HG02798 (cell line): ENCODE results near the gene C1QTNF1.
"Not testable (repeated sequence)": the region's sequence is repeated elsewhere in the genome, so short reads cannot be mapped to it uniquely, and the experiment has no call there.

ENCODE experiments used
- ATAC-seq: cut with Tn5 transposase; IDR thresholded peaks from one replicate; pipeline ENCODE4 v1.9.1; 2021; ENCODE audit warnings: mild to moderate bottlenecking; ENCODE audit not compliant: unreplicated experiment, poor library complexity

The C1QTNF1 gene

GRCh38 chr17:79048826-79049755 lies 25.1 kb downstream of the C1QTNF1 start:
- no peak for ATAC-seq

DNA sequence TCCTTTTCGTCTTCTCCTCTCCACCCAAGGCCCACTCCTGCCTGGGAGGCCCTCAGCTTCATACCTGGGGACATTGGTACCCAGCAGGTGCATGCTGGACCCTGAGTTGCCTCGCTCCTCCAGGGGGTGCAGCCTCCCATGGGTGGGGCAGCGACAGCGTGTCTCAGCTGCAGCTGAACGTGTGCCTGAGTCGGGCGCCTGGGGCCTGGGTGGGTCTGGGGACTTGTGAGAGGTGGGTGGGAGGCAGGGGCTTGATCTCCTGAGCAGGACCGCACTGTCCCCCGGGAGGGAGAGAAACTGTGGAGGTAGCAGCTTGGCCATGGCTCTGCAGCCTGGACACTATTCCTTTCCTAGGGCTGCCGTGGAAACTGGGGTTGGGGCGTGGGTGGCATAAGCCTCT lies 25.9 kb downstream of the C1QTNF1 start:
- no peak for ATAC-seq

DNA sequence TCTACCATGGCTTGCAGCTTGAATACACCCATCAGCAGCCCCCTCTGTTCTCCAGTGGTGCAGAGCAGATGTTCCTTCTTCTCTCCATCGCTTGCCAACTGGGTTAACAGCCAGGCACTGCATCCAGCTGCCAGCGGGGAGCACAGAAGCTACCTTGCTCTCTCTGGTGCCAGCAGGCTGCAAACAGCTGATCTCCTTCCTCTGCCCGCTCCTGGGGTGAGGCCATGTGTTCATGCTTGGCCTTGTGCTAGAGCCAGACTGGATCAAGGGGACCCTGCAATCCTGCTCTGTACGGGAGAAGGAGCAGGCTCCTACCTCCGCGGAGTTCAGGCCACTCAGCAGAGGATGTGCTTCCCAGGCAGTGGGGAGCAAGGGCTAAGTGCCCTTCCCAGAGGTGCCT lies 26.6 kb downstream of the C1QTNF1 start:
- no peak for ATAC-seq

DNA sequence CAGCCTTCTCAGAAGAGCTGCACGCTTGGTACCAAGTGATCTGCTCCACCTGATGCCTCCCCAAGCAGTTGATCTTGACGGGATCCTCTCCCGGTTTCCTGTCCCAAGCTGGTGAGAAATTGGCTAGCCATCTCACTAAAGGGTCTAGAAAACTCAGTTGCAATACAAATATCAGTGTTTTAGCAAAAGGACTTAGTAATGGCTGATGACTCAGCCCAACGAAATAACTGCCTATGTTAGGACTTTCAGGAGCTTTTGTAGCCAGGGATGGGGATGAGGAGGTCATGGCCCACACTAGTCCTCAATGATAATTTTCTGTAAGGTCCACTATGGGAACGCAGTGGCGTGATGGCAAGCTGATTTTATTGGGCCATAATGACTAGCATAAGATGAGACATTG lies 27.3 kb downstream of the C1QTNF1 start:
- ATAC-seq, result no peak

GRCh38 chr17:79052131-79052530 lies 28.2 kb downstream of the C1QTNF1 start:
- ATAC-seq, result no peak

DNA sequence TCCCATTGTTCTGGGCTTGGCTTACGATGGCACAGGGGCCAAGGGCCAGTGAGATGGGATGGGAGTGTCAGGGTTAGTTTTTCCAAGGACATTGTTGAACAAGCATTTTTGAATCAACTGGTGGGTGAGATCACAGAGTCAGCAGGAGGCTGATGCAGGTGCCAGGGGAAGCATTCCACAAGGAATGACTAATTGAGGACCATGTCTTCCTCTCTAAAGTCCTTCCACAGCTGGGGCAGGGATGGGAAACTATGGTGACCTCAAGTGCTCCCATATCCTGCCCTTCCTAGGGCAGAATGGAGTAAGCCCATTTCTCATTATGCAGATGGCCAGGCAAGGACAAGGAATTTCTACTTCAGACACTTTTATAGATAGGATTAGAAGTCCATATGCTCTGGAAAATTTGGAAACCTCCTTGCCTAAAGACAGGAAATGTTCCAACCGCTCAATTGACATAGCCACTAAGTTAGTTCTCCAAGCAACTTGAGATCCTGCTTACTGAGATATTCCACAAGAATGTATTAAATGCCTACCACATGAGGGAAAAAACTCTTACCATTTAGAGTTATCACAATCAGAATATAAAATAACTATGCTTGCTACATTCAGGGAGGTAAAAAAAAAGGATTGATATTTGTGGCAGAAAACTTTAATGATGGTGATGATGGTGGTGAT lies 29.4 kb downstream of the C1QTNF1 start:
- ATAC-seq, result no peak

DNA sequence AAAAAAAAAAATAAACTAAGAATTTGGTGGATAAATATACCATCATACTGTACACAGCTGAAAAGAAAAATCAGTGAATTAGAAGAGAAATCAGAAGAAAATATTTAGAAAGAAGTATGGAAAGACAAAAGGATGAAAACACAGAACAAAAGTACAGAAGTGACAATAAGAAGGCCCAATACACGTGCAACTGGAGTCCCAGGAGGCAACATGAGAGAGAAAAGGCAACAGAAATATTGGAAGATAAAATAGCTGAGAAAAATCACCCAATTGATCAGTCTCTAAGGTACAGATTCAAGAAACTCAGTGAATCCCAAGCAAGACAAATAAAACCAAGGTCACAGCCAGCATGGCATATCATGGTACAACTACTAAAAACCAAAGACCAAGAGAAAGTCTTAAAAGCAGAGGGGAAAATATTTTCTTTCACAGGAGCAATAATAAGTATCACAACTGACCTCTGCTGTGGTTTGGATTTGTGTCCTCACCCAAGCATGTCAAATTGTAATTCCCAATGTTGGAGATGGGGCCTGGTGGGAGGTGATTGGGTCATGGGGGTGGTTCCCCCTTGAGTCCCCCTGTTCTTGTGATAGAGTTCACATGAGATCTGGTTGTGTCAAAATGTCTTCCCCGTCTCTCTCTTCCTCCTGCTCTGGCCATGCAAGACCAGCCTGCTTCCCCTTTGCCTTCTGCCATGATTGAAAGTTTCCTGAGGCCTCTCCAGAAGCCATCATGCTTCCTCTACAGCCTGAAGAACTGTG lies 30.4 kb downstream of the C1QTNF1 start:
- no peak for ATAC-seq

- ATAC-seq, result no peak
These were observed 31.2 kb downstream of the C1QTNF1 start for GRCh38 chr17:79055197-79055596.

DNA sequence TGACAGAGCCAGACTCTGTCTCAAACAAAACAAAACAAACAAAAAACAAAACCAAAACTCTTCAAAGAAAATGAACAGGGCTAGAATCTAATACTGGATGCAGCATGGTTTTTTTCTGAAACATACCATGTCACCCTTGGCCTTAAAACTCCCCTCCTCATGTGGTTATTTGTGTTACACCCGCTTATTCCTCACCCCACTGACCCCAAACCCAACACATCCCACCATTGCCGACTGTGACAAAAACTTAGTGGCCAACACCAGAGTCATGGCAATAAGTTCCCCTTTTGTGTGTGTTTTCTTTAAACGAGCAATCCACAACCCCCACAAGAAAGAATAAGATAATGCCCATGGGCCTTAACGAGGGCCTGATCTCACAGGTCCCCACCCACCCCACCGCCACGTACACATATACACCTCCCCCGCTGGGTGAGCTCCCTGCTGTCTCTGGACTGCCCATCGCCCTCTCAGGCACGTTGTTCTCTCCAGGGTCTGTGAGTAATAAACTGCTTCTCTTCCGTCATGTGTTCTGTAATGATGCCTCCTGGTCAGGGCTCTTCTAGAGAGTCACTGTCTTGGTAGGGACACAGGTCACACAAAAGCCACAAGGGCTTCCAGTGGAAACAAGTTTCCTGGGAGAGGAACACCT lies 33.9 kb downstream of the C1QTNF1 start:
- ATAC-seq, result no peak

GRCh38 chr17:79062691-79063090 lies 38.7 kb downstream of the C1QTNF1 start:
- no peak for ATAC-seq

GRCh38 chr17:79064026-79064425 lies 40.1 kb downstream of the C1QTNF1 start:
- no peak for ATAC-seq

GRCh38 chr17:79065105-79065670 lies 41.2 kb downstream of the C1QTNF1 start:
- ATAC-seq, result no peak

DNA sequence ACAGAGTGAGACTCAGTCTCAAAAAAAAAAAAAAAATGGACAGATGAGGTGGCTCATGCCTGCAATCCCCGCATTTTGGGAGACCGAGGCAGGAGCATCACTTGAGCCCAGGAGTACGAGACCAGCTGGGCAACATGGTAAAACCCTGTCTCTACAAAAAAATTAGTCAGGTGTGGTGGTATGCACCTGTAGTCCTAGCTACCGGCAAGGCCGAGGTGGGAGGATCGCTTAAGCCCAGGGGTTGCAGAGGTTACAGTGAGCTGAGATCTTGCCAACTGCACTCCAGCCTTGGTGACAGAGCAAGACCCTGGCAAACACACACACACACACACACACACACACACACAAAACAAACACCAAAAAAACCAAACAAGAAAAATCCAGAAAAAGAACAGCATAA lies 43.0 kb downstream of the C1QTNF1 start:
- ATAC-seq, result no peak

DNA sequence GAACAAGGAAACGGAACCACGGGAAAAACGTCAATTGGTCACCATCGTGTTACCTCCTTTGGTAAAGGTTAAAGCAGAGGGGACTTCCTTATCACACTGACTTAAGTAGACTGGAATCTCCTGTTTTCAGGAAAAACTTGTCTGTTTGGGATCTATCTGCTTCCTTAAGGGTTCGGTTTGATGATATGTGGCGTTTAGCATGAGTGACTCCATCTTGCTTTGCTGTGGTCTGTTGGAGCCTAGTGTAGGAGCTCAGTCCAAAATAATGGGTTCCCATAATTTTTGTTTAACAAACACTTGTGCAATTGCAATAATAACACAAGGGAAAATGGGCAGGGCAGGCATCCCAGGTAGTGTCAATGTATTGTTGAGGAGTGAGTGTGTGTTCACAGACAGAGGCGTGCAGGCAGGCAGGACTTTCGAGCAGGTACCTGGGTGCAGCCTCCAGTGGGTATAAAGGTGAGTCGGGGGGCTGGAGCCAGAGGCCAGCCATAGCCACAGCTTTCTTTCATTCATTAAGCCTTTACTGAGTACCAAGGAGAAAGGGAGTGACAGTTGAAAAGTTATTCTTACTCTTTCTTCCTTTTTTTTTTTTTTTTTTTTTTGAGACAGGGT lies 46.4 kb downstream of the C1QTNF1 start:
- no peak for ATAC-seq

GRCh38 chr17:79071161-79071740 lies 47.3 kb downstream of the C1QTNF1 start:
- ATAC-seq, result no peak

- no peak for ATAC-seq
These were observed 48.6 kb downstream of the C1QTNF1 start for GRCh38 chr17:79072544-79072943.

DNA sequence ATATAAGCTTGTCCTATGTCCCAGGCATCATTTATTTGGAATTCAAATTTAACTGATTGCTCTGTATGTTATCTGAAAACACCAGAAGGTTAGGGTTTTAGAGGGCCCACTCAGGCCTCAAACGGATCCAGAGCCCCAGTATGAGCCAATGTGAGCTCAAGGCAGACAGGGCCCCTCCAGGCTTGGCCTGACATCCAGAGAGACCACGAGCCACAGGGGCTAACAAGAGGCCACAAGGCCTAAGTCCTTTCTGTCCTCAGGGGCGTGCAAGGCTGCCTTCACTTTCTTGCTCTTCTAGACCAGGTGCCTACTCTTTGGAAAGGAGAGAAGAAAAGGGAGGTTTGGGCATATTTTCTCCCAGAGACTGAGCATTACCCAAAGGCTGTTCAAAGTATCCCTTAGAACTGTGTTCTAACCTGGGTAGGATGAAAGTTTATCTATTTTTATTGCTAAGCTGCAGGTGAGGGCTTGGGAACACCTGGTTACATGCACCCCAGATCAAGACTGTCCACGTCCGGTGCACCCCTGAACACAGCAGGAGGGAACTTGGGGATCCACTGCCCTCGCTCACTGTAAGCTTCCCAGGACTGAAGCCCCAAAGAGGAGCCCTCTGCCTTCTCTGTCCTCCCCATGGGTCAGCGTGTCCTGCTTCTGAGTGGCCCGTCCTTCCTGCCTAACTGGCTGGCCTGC lies 49.2 kb downstream of the C1QTNF1 start:
- no peak for ATAC-seq

DNA sequence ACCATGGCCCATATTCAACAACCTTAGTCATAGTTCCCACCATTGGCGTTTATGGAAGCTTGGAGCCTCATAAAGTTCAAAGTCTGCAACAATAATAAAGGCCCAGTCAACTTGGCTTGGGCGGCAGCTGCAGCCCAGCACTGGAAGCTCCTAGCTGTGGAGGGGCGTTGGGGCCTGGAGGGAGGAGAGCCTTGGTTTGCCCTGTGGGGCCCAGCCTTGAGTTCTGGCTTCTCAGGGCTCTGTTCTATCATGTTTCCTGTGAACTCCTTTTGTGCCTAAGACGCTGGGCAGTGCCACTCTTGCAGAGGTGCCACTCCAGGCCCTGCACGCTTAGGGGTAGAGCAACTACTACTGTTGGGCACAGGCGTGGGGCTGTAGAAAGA lies 49.7 kb downstream of the C1QTNF1 start:
- ATAC-seq, result no peak

DNA sequence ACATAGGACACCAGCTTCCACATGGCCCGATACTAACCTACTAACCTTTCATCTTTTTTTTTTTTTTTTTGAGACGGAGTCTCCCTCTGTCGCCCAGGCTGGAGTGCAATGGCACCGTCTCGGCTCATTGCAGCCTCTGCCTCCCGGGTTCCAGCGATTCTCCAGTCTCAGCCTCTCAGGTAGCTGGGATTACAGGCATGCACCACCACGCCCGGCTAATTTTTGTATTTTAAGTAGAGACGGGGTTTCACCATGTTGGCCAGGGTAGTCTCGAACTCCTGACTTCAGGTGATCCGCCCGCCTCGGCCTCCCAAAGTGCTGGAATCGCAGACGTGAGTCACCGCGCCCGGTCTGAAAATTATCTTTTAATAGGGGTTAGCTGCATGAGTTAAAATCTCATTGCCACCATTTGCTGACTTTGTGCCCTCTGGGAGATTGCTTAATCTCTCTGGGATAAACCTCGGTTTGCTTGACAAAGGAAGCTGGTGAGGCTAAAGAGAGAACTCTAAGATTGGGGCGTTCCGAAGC lies 50.2 kb downstream of the C1QTNF1 start:
- not testable (repeated sequence) for ATAC-seq
